Subcutaneous adipose tissue (tissue), 4 donors: ENCODE measurements around the gene FGF8. TPM values are rescaled to one million over a fixed set of nuclear protein-coding genes. Genes with fewer than 3 reads are reported as not detected.

Experiments used
- CTCF ChIP-seq: fragments of 450-650 bp; IDR thresholded peaks from one replicate; pipeline ENCODE4 v1.5.1; 2016; ENCODE audit warnings: low read depth, mild to moderate bottlenecking, control low read depth, antibody characterized with exemption, moderate library complexity
- total RNA-seq, 4 donors: library from RNA; depleted of rRNA; stranded (reverse); fragments of >200 nt; gene quantifications; one replicate each; pipeline ENCODE4 v1.1.0, GENCODE V29; 2016

The FGF8 gene
- total RNA-seq, 4 donors from 2014 or later = not detected

GRCh38 chr10:101770331-101771215 lies 5.3 kb downstream of the FGF8 start:
- no peak for TF ChIP-seq CTCF

- no peak for TF ChIP-seq CTCF
Observed at GRCh38 chr10:101769541-101770180, 6.3 kb downstream of the FGF8 start.

GRCh38 chr10:101768791-101769170 lies 7.1 kb downstream of the FGF8 start:
- no peak for TF ChIP-seq CTCF

GRCh38 chr10:101767966-101768790 lies 7.7 kb downstream of the FGF8 start:
- TF ChIP-seq CTCF = no peak

GRCh38 chr10:101767600-101767945 lies 8.3 kb downstream of the FGF8 start:
- no peak for TF ChIP-seq CTCF

GRCh38 chr10:101766753-101767599 lies 8.9 kb downstream of the FGF8 start:
- no peak for TF ChIP-seq CTCF
